Mesothelial cell of epicardium (in vitro differentiated cells): ENCODE measurements around the gene CLRN3. TPM values are rescaled to one million over a fixed set of nuclear protein-coding genes. Genes with fewer than 3 reads are reported as not detected.

ENCODE experiments used
- DNase-seq, 2 experiments: peaks; one replicate each; pipeline ENCODE4 v3.0.0; 2021; ENCODE audit warnings: low spot score in 2 of 2; ENCODE audit not compliant: unreplicated experiment in 2 of 2
- H3K27ac Mint-ChIP-seq: 2 replicates; pipeline ENCODE4 v1.8.0; 2021; ENCODE audit warnings: mixed read lengths
- H3K27me3 Mint-ChIP-seq: 2 replicates; pipeline ENCODE4 v1.8.0; 2021; ENCODE audit warnings: low read depth, mixed read lengths
- H3K36me3 Mint-ChIP-seq: 2 replicates; pipeline ENCODE4 v1.8.0; 2021; ENCODE audit warnings: mixed read lengths
- H3K4me1 Mint-ChIP-seq: 2 replicates; pipeline ENCODE4 v1.8.0; 2021; ENCODE audit warnings: mixed read lengths
- H3K4me3 Mint-ChIP-seq: 2 replicates; pipeline ENCODE4 v1.8.0; 2021; ENCODE audit warnings: mild to moderate bottlenecking, moderate library complexity, mixed read lengths
- H3K9me3 Mint-ChIP-seq: 2 replicates; pipeline ENCODE4 v1.8.0; 2021; ENCODE audit warnings: mixed read lengths
- total RNA-seq: library from RNA; stranded (reverse); gene quantifications from 3 replicates; pipeline ENCODE4 v1.2.1, GENCODE V29; 2021
- TF ChIP-seq, protein P1 (sequence below): fragments of 200-600 bp; sonication (generic); IDR thresholded peaks from one replicate; pipeline ENCODE4 v1.5.0; 2021; ENCODE audit warnings: antibody characterized with exemption; ENCODE audit not compliant: unreplicated experiment

Gene CLRN3
- total RNA-seq, 1 donor from 2014 or later = not detected

DNA sequence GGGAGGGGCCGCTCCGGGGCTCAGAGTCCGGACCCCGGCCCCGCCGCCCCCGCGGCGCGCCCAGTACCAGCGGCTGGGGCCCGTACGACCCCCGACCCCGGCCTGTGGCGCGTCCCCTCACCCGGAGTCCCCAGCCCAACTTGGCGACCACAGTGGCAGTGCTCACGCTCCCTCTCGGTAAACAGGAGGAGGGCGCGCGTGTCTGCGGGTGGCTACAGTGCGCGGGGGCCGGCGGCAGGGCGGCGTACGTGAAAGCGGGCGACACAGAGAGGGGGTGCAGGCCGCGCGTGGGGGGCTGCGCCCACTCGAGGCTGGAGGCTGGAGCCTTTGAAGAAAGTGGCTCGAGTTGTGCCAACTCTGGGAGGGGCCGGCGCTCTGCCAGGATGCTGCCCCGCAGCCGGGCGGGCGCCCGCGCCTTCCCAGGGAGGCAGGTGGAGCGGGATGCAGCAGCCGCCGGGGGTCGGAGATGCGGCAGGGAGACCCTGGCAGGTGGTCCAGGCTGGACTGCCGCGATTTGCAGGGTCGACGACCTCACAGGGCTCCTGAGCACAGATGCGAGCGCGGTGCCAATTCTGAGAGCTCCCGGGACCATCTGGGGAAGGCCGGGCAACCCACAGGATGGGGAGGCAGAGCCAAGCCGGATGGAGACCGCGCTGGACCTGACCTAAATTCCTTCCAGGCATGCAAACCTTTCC is 14.8 kb upstream of the CLRN3 start:
- no peaks in the 10 kb centered on the region for H3K4me1 Mint-ChIP-seq
- H3K9me3 Mint-ChIP-seq = no peaks in the 10 kb centered on the region
- DNase-seq = peak in 1 of 2 experiments; percentile 44
- no peaks in the 10 kb centered on the region for H3K36me3 Mint-ChIP-seq
- peak overlapping the region; percentile 39 for H3K4me3 Mint-ChIP-seq
- TF ChIP-seq, protein P1, sequence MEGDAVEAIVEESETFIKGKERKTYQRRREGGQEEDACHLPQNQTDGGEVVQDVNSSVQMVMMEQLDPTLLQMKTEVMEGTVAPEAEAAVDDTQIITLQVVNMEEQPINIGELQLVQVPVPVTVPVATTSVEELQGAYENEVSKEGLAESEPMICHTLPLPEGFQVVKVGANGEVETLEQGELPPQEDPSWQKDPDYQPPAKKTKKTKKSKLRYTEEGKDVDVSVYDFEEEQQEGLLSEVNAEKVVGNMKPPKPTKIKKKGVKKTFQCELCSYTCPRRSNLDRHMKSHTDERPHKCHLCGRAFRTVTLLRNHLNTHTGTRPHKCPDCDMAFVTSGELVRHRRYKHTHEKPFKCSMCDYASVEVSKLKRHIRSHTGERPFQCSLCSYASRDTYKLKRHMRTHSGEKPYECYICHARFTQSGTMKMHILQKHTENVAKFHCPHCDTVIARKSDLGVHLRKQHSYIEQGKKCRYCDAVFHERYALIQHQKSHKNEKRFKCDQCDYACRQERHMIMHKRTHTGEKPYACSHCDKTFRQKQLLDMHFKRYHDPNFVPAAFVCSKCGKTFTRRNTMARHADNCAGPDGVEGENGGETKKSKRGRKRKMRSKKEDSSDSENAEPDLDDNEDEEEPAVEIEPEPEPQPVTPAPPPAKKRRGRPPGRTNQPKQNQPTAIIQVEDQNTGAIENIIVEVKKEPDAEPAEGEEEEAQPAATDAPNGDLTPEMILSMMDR = no peak
- no peak overlapping the region for H3K27ac Mint-ChIP-seq
- H3K27me3 Mint-ChIP-seq = peaks cover 50% of the 10 kb centered on the region

DNA sequence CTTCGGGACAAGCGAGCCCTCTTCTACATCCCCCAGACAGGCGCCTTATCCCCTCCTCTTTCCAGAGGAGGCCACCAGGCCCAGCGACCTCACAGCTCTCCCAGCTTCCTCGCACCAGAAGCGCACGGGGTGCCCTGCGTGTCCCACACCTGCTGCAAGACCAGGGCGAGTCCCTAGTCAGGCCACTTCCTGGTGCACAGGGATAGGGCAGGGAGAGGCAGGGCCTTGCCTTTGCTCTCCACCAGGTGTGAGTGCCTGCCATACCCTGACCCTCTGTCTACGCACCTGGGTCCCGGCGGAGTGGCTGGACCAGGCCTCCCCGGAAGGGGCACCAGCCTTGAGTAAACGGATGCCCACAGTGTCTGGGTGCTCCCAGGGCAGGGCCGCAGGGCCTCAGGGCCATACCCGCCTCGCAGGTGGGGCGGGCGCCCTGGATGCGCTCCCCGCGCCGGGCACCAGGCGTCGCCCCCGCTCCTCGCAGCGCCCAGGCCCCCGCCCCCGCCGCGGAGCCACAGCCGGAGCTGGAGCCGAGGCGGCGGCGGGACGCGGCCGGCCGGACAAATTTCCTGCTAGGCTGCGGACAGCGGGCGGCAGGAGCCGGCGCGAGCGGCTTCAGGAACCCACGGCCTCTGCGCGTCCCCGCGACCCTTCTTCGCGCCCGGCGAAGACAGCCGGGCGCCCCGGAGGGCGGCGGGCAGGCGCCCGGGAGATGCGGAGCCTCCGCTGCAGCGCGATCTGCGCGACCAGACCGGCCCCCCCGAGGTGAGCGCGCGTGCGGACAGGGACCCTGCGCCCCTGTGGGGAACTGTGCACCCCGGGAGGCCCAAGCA is 14.0 kb upstream of the CLRN3 start, which contains the start of gene PTPRE:
Gene PTPRE (plus strand): TSS at position 556 of the 830 bp plus-strand sequence. CDS start 133,779 bp downstream, outside the sequence.
- no peaks in the 10 kb centered on the region for H3K4me1 Mint-ChIP-seq
- TF ChIP-seq, protein P1 = peak; percentile 60
- H3K27me3 Mint-ChIP-seq = peaks cover 50% of the 10 kb centered on the region
- H3K27ac Mint-ChIP-seq = no peak within 1 kb of the TSS
- peak within 1 kb of the TSS; percentile 54 for H3K4me3 Mint-ChIP-seq
- H3K36me3 Mint-ChIP-seq = no peaks in the 10 kb centered on the region
- no peaks in the 10 kb centered on the region for H3K9me3 Mint-ChIP-seq
- peak; percentile 51 to 85 for DNase-seq

DNA sequence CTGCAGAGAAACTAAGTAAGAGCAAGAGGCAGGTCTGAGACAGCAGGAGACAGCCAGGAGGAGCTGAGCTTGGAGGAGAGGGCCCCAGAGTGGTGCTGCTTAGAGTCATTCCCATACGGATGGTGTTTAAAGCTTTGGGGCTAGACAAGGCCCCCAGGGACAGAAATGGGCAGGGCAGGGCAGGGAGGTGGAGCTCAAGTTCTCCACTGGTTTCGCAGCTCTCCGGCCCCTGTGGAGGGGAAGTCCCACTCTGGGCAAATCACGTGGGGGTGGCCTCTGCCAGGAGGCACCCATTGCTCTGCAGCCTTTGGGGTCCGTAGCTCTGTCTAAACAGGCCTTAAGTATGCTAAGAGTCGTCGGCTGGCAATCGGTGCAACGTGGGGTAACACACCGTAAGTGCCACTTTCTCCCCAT is 13.1 kb upstream of the CLRN3 start:
- no peak for DNase-seq
- Mint-ChIP-seq H3K9me3 (no peaks in the 10 kb centered on the region), H3K27me3 (peaks cover 50% of the 10 kb centered on the region), H3K36me3 (no peaks in the 10 kb centered on the region), H3K4me1 (no peaks in the 10 kb centered on the region), H3K4me3 (peak overlapping the region; percentile 54), H3K27ac (no peak overlapping the region)
- TF ChIP-seq, protein P1 = no peak

DNA sequence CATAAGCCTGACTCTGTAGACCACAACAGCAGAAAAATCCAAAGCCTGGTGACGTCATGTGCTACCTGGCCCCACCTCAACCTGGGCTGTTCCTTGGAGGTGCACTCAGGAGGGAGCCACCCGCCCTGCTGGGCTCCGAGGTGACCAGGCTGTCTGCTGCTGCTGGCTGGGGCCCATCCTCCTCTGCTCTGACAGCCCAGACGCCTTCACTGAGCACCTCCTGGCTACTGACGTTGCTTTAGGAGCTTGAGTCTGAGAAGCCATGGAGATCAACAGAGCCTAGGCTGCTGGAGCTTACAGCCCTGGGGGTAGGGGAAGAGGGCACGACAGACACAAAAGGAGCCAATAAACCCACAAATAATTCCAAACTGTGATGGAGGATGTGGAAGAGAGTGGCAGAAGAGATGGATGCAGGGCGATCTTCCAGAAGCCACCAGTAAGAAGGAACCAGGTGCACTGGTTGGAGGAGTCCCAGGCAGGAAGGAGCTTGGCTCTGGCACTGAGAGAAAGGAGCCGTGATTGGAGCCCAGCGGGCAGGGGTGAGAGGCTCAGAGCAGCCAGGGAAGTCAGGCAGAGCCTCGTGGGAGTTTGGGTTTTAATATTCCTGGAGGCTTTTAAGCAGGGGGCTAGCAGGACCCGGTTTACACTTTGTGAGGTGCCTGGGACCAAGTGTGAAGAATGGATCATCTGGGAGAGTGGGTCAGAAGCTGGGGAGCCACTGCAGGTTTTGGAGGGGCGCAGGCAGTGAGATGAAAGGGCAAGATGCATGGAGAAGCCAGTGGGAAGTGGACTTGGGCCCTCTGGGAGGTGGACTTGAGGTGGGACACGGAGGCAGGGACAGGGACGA is 12.5 kb upstream of the CLRN3 start:
- no peaks in the 10 kb centered on the region for H3K36me3 Mint-ChIP-seq
- peak in 1 of 2 experiments; percentile 34 for DNase-seq
- no peaks in the 10 kb centered on the region for H3K9me3 Mint-ChIP-seq
- TF ChIP-seq, protein P1 = no peak
- H3K27ac Mint-ChIP-seq = no peak overlapping the region
- H3K27me3 Mint-ChIP-seq = peaks cover 50% of the 10 kb centered on the region
- no peaks in the 10 kb centered on the region for H3K4me1 Mint-ChIP-seq
- H3K4me3 Mint-ChIP-seq = peak overlapping the region; percentile 54

DNA sequence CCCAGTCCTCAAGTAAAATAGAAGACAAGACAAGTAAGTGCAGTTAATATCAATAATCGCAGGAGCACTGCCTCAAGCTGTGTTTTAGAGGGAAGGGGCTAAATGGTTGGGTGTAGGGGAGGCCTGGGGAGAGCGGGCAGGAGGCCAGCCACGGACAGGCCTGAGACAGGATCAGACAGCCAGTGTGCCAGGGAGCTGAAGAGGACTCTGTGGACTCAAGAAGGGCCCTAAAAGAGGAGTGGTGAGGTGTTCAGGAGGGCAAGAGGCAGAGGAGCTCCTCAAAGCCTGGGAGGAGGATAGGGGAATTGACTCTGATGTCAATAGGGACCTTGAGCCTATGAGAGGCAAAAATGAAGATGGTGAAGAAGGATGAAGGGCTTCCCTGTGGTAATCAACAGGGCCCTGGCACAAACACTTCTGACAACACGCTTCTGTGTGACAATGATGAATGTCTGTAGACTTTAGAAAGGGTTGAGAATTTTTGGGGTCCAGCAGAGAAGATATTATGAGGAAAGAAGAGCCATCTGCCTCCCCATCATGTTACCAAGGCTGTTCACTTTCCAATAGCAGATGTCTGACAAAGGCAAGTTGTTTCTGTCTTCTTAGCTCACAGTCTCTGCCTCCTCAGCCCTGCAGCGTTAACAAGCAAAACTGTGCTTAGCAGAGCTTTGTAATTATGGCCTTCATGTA is 11.7 kb upstream of the CLRN3 start:
- Mint-ChIP-seq H3K27me3 (peaks cover 49% of the 10 kb centered on the region), H3K4me3 (no peak overlapping the region), H3K9me3 (no peaks in the 10 kb centered on the region), H3K36me3 (no peaks in the 10 kb centered on the region), H3K4me1 (no peaks in the 10 kb centered on the region), H3K27ac (no peak overlapping the region)
- TF ChIP-seq, protein P1 = no peak
- DNase-seq = peak in 1 of 2 experiments; percentile 33
